ENCODE measurements around the gene TTC24. TPM values are rescaled to one million over a fixed set of nuclear protein-coding genes. Genes with fewer than 3 reads are reported as not detected.

Gene TTC24
- total and polyA plus RNA-seq, 4 experiments from 2014 or later, result 0.12 to 0.91 (median 0.84) TPM; not detected in 1

DNA sequence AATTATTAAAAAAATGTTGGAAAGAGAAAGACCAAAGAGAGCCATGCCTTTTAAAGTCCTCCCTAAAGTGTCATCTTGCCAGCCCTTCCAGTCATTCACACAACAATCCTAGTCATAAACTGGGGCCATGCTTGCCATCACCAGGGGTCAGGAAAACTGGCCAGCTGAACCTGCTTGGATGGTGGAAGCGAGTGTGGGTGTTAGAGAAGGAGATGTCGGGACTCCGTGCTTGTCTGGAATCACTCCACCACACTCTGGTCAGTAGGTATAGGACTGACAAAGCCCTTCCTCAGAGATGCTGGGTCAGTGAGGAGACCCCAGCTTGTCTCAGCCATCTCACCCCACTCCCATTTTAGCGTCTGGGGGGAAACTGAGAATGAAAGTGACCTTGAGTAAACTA lies 36.4 kb downstream of the TTC24 start:
- Mint-ChIP-seq H3K4me1 (no peaks in the 10 kb centered on the region), H3K27ac (no peak overlapping the region), H3K36me3 (no peaks in the 10 kb centered on the region), H3K27me3 (peaks cover 30 to 46% of the 10 kb centered on the region in 2 donors), H3K4me3 (no peak overlapping the region), H3K9me3 (no peaks in the 10 kb centered on the region)
- intact Hi-C loops (cut with micrococcal nuclease), result no loop called here
- peaks cover 14% of the 10 kb centered on the region for H3K27me3 ChIP-seq (ENCODE audit: insufficient read depth, low read length)
- POLR2A ChIA-PET (ENCODE audit: partially characterized antibody), result no interaction called here
- CTCF ChIA-PET (ENCODE audit: partially characterized antibody), result interaction anchor here (0.6 to 0.8 kb wide), 2 partner anchors 10 to 402 kb away, joined by 3 read pairs; no protein-coding TSS in a partner anchor
- no peak for DNase-seq
- no peak overlapping the region for H3K4me3 ChIP-seq (ENCODE audit: low read length in 2 of 2)
- H3K27ac ChIP-seq (ENCODE audit: low read depth, low read length), result no peak overlapping the region
- no peaks in the 10 kb centered on the region for H3K4me1 ChIP-seq (ENCODE audit: insufficient read depth, low read length)
- no peaks in the 10 kb centered on the region for H3K9me3 ChIP-seq (ENCODE audit: control insufficient read depth in 1 of 2, low read length in 2 of 2)
- no peaks in the 10 kb centered on the region for H3K36me3 ChIP-seq (ENCODE audit: insufficient read depth, low read length)

DNA sequence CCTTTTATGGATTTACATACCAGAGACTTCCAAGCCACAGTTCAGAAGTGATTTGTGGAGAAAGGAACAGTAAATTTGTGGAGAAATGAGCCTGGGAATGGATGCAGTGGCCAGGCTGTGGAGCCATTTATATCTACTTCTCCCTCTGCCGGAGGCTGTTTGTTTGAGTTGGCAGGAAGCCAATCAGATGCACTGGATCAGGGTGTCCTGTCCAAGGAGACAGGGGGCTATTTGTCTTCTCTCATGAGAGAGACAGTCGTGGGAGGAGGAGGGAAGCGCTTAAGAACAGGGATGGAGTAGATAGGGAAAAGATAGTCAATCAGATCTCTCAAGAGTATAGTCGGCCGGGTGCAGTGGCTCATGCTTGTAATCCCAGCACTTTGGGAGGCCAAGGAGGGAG lies 36.9 kb downstream of the TTC24 start:
- Mint-ChIP-seq H3K27ac (no peak overlapping the region), H3K4me1 (no peaks in the 10 kb centered on the region), H3K27me3 (peaks cover 29 to 46% of the 10 kb centered on the region in 2 donors), H3K4me3 (no peak overlapping the region), H3K36me3 (no peaks in the 10 kb centered on the region), H3K9me3 (no peaks in the 10 kb centered on the region)
- no peak for DNase-seq
- POLR2A ChIA-PET (ENCODE audit: partially characterized antibody), result no interaction called here
- CTCF ChIA-PET (ENCODE audit: partially characterized antibody), result interaction anchor here (1.2 to 1.8 kb wide), 3 partner anchors 8 to 161 kb away, joined by 4 to 5 read pairs (median 4); no protein-coding TSS in a partner anchor
- intact Hi-C loops (cut with micrococcal nuclease), result no loop called here
- Histone ChIP-seq H3K9me3 (ENCODE audit: control insufficient read depth in 1 of 2, low read length in 2 of 2) (no peaks in the 10 kb centered on the region), H3K4me1 (ENCODE audit: insufficient read depth, low read length) (no peaks in the 10 kb centered on the region), H3K27me3 (ENCODE audit: insufficient read depth, low read length) (peaks cover 14% of the 10 kb centered on the region), H3K36me3 (ENCODE audit: insufficient read depth, low read length) (no peaks in the 10 kb centered on the region), H3K27ac (ENCODE audit: low read depth, low read length) (no peak overlapping the region), H3K4me3 (ENCODE audit: low read length in 2 of 2) (no peak overlapping the region)

DNA sequence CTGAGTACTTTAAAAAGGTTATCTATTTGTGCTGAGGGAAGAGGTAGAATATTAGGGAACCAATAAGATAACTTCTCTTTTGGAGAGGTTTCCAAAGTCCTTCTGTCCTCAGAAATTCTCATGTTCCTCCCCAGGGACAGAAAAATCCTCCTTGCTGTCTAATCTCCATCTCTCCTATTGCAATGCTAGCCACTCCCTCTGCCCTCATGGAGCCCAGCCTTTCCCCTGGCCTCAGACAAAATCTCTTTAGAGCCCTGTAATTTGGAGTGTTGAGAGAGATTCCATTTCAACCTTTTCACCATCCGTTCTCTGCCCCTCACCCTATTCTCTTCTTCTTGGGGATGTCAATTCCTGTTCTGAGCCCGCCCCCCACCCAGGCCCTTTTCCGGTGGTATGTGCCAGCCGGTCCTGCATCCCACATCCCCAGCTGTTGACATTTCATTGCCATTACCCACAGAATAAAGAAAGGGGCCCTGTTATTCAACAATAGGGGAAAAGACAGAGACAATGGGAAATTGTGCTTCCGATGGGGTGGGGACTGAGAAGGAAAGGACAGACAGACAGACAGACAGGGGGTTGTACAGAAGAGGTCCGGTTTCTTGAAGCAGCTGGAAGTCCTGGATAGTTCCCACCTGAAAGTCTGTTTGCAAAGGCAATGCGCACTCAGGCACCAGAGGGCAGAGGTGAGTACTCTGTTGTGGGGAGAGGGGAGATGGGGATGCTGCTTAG lies 39.5 kb downstream of the TTC24 start, which contains the start of gene HAPLN2:
TSS of gene HAPLN2 (plus strand) at position 563 of the 729 bp plus-strand sequence. CDS start 4,076 bp downstream, outside the sequence.
- peaks cover 29 to 52% of the 10 kb centered on the region in 2 donors for H3K27me3 Mint-ChIP-seq
- Histone ChIP-seq H3K27me3 (ENCODE audit: insufficient read depth, low read length) (peaks cover 23% of the 10 kb centered on the region), H3K4me3 (ENCODE audit: low read length in 2 of 2) (no peak within 1 kb of the TSS), H3K4me1 (ENCODE audit: insufficient read depth, low read length) (peaks cover 4% of the 10 kb centered on the region), H3K27ac (ENCODE audit: low read depth, low read length) (no peak within 1 kb of the TSS), H3K9me3 (ENCODE audit: control insufficient read depth in 1 of 2, low read length in 2 of 2) (no peaks in the 10 kb centered on the region), H3K36me3 (ENCODE audit: insufficient read depth, low read length) (no peaks in the 10 kb centered on the region)
- CTCF ChIA-PET (ENCODE audit: partially characterized antibody), result interaction anchor here (1.4 to 1.6 kb wide), 3 partner anchors 11 to 87 kb away, joined by 3 to 5 read pairs (median 3); partner anchors contain the start of gene CRABP2
- H3K9me3 Mint-ChIP-seq, result peaks cover 0 to 2% (median 0%) of the 10 kb centered on the region in 8 donors
- POLR2A ChIA-PET (ENCODE audit: partially characterized antibody), result interaction anchor here (0.5 kb wide), 1 partner anchor 224 kb away, joined by 3 read pairs; no protein-coding TSS in a partner anchor
- H3K27ac Mint-ChIP-seq, result no peak within 1 kb of the TSS
- H3K4me1 Mint-ChIP-seq, result peaks cover 0 to 7% (median 2%) of the 10 kb centered on the region in 4 donors
- H3K36me3 Mint-ChIP-seq, result no peaks in the 10 kb centered on the region
- no peak for DNase-seq
- no peak within 1 kb of the TSS for H3K4me3 Mint-ChIP-seq
- intact Hi-C loops (cut with micrococcal nuclease), result no loop called here

DNA sequence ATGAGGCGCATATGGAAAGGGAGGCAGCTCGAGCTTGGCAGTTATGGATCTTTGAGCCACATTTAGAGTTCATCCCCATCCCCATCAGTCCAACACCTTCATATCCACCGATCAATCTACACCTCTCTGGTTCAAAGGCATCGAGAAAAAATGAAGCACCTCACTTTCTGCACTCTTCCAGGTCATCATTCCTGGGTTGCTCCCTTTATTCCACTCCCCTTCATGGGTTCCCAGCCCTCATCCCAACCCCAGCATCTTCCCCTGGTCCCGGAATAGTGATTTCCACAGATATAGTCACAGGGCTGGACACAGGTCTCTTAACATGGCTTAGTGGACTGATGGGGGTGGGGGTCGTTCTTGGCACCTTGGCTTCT lies 40.0 kb downstream of the TTC24 start:
- Mint-ChIP-seq H3K4me1 (peaks cover 1 to 7% (median 4%) of the 10 kb centered on the region in 4 donors), H3K4me3 (no peak overlapping the region), H3K27me3 (peaks cover 31 to 53% of the 10 kb centered on the region in 2 donors), H3K27ac (no peak overlapping the region), H3K9me3 (peaks cover 0 to 2% (median 0%) of the 10 kb centered on the region in 8 donors), H3K36me3 (no peaks in the 10 kb centered on the region)
- ChIA-PET CTCF (ENCODE audit: partially characterized antibody) (interaction anchor here (1.0 to 1.6 kb wide), 4 partner anchors 10 to 86 kb away, joined by 3 to 5 read pairs (median 3); partner anchors contain the start of gene CRABP2), POLR2A (ENCODE audit: partially characterized antibody) (interaction anchor here (0.5 kb wide), 1 partner anchor 224 kb away, joined by 3 read pairs; no protein-coding TSS in a partner anchor)
- no peak for DNase-seq
- Histone ChIP-seq H3K27me3 (ENCODE audit: insufficient read depth, low read length) (peaks cover 27% of the 10 kb centered on the region), H3K9me3 (ENCODE audit: control insufficient read depth in 1 of 2, low read length in 2 of 2) (no peaks in the 10 kb centered on the region), H3K4me3 (ENCODE audit: low read length in 2 of 2) (no peak overlapping the region), H3K36me3 (ENCODE audit: insufficient read depth, low read length) (no peaks in the 10 kb centered on the region), H3K4me1 (ENCODE audit: insufficient read depth, low read length) (peaks cover 9% of the 10 kb centered on the region), H3K27ac (ENCODE audit: low read depth, low read length) (no peak overlapping the region)
- intact Hi-C loops (cut with micrococcal nuclease), result no loop called here

DNA sequence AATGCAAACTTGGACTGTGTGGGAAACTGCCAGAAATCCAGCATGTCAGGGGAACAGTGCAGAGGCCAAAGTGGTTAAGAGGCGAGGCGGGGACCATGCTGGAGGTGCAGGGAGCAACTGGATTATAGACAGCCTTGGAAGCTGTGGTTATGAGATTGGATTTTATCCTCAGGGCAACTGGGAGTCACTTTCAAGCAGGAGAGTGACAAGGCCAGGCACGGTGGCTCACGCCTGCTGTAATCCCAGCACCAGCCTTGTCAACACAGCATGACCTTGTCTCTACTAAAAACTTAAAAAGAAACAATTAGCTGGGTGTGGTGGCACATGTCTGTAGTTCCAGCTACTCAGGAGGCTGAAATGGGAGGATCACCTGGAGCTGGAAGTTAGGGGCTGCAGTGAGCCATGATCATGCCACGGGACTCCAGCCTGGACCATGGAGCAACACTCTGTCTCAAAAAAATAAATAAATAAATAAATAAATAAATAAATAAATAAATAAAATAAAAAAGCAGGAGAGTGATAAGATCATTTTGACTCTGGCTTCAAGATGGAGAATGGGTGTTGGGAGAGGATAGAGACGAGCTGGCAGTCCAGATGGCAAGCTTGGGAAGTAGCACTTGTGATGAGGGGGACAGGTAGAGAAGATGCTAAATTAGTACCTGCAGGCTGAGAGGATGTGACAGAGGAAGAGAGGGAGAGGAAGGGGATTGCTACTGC lies 43.2 kb downstream of the TTC24 start:
- Histone ChIP-seq H3K27me3 (ENCODE audit: insufficient read depth, low read length) (peaks cover 37% of the 10 kb centered on the region), H3K36me3 (ENCODE audit: insufficient read depth, low read length) (no peaks in the 10 kb centered on the region), H3K4me1 (ENCODE audit: insufficient read depth, low read length) (peaks cover 20% of the 10 kb centered on the region), H3K9me3 (ENCODE audit: control insufficient read depth in 1 of 2, low read length in 2 of 2) (no peaks in the 10 kb centered on the region), H3K27ac (ENCODE audit: low read depth, low read length) (no peak overlapping the region), H3K4me3 (ENCODE audit: low read length in 2 of 2) (no peak overlapping the region)
- Mint-ChIP-seq H3K27ac (peak overlapping the region in 1 of 7 donors; percentile 73), H3K4me3 (peak overlapping the region in 5 of 8 donors; percentile 4 to 66 (median 13)), H3K27me3 (peaks cover 37 to 52% of the 10 kb centered on the region in 2 donors), H3K4me1 (peaks cover 6 to 16% (median 9%) of the 10 kb centered on the region in 4 donors), H3K9me3 (peaks cover 0 to 2% (median 0%) of the 10 kb centered on the region in 8 donors), H3K36me3 (no peaks in the 10 kb centered on the region)
- DNase-seq, result no peak
- POLR2A ChIA-PET (ENCODE audit: partially characterized antibody), result no interaction called here
- intact Hi-C loops (cut with micrococcal nuclease), result loop anchor here (10.0 kb wide), 1 partner anchor 82 kb away; the partner anchor contains the start of gene CRABP2
- CTCF ChIA-PET (ENCODE audit: partially characterized antibody), result interaction anchor here (0.8 to 9.0 kb wide), 4 partner anchors 14 to 177 kb away, joined by 3 to 153 read pairs (median 32); partner anchors contain the start of gene NES

DNA sequence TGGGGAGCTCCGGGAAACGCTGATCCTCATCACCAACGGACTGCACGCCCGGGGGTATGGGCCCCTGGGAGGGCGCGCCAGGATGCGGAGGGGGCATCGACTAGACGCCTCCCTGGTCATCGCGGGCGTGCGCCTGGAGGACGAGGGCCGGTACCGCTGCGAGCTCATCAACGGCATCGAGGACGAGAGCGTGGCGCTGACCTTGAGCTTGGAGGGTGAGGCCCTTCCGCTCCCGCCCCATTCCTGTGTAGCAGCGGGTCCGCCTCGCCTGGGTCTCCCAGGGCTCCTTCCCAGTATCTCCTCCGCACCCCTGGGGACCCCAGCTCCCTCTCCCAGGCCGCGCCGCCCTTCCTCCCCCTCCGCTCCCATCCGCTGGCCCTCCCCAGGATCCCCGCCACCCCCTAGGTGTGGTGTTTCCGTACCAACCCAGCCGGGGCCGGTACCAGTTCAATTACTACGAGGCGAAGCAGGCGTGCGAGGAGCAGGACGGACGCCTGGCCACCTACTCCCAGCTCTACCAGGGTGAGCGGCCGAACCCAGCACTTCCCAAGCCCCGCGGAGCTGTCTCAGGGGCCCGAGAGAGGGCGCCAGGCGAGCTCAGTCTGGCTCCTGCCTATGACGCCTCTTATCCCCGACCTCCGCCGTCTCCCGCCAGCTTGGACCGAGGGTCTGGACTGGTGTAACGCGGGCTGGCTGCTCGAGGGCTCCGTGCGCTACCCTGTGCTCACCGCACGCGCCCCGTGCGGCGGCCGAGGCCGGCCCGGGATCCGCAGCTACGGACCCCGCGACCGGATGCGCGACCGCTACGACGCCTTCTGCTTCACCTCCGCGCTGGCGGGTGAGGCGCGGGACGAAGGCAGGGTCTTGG lies 44.7 kb downstream of the TTC24 start:
- H3K27me3 Mint-ChIP-seq, result peaks cover 36 to 50% of the 10 kb centered on the region in 2 donors
- H3K4me1 ChIP-seq (ENCODE audit: insufficient read depth, low read length), result peaks cover 20% of the 10 kb centered on the region

More for the DNA sequence above, 44.7 kb downstream of the TTC24 start:
- H3K27ac ChIP-seq (ENCODE audit: low read depth, low read length), result no peak overlapping the region
- intact Hi-C loops (cut with micrococcal nuclease), result loop anchor here (10.0 kb wide), 1 partner anchor 81 kb away; the partner anchor contains the start of gene CRABP2
- ChIA-PET CTCF (ENCODE audit: partially characterized antibody) (interaction anchor here (0.5 to 9.0 kb wide), 23 partner anchors 10 to 244 kb away, joined by 3 to 153 read pairs (median 4); partner anchors contain the start of gene NES), POLR2A (ENCODE audit: partially characterized antibody) (interaction anchor here (0.6 to 1.6 kb wide), 9 partner anchors 16 to 1348 kb away, joined by 3 to 8 read pairs (median 3); partner anchors contain the start of genes ISG20L2, MEF2D, METTL25B and NAXE)
- no peaks in the 10 kb centered on the region for H3K36me3 ChIP-seq (ENCODE audit: insufficient read depth, low read length)
- no peaks in the 10 kb centered on the region for H3K36me3 Mint-ChIP-seq
- H3K27me3 ChIP-seq (ENCODE audit: insufficient read depth, low read length), result peaks cover 37% of the 10 kb centered on the region
- H3K9me3 ChIP-seq (ENCODE audit: control insufficient read depth in 1 of 2, low read length in 2 of 2), result no peaks in the 10 kb centered on the region
- peaks cover 6 to 16% (median 9%) of the 10 kb centered on the region in 4 donors for H3K4me1 Mint-ChIP-seq
- H3K27ac Mint-ChIP-seq, result no peak overlapping the region
- peak overlapping the region in 1 of 2 donors; percentile 34 for H3K4me3 ChIP-seq (ENCODE audit: low read length in 2 of 2)
- H3K4me3 Mint-ChIP-seq, result peak overlapping the region in 7 of 8 donors; percentile 21 to 73 (median 55)
- DNase-seq, result peak in 2 of 5 donors; percentile 22 to 41
- peaks cover 0 to 2% (median 0%) of the 10 kb centered on the region in 8 donors for H3K9me3 Mint-ChIP-seq
